ENCODE measurements around the gene AUTS2.

The AUTS2 gene

GRCh38 chr7:69723663-69724062, 125.4 kb downstream of the AUTS2 start:
- no peak for DNase-seq (ENCODE audit: low read depth)

- no peak for DNase-seq (ENCODE audit: low read depth)
These were observed 130.0 kb downstream of the AUTS2 start for GRCh38 chr7:69728304-69728703.

- DNase-seq (ENCODE audit: low read depth), result no peak
These were observed 133.9 kb downstream of the AUTS2 start for GRCh38 chr7:69732203-69732602.

GRCh38 chr7:69735582-69735981, 137.3 kb downstream of the AUTS2 start:
- no peak for DNase-seq (ENCODE audit: low read depth)

GRCh38 chr7:69736126-69736810, 138.0 kb downstream of the AUTS2 start:
- no peak for DNase-seq (ENCODE audit: low read depth)

- no peak for DNase-seq (ENCODE audit: low read depth)
These were observed 140.2 kb downstream of the AUTS2 start for GRCh38 chr7:69738396-69738951.

- DNase-seq (ENCODE audit: low read depth), result no peak
These were observed 140.9 kb downstream of the AUTS2 start for GRCh38 chr7:69739190-69739589.

- DNase-seq (ENCODE audit: low read depth), result no peak
These were observed 141.7 kb downstream of the AUTS2 start for GRCh38 chr7:69739931-69740431.

- no peak for DNase-seq (ENCODE audit: low read depth)
These were observed 144.0 kb downstream of the AUTS2 start for GRCh38 chr7:69742237-69742636.

GRCh38 chr7:69743436-69743835, 145.2 kb downstream of the AUTS2 start:
- DNase-seq (ENCODE audit: low read depth), result no peak

- DNase-seq (ENCODE audit: low read depth), result no peak
These were observed 145.8 kb downstream of the AUTS2 start for GRCh38 chr7:69744026-69744425.

- no peak for DNase-seq (ENCODE audit: low read depth)
These were observed 148.1 kb downstream of the AUTS2 start for GRCh38 chr7:69746383-69746782.

- DNase-seq (ENCODE audit: low read depth), result no peak
These were observed 148.9 kb downstream of the AUTS2 start for GRCh38 chr7:69747144-69747543.

GRCh38 chr7:69748530-69748929, 150.3 kb downstream of the AUTS2 start:
- DNase-seq (ENCODE audit: low read depth), result no peak

- no peak for DNase-seq (ENCODE audit: low read depth)
These were observed 151.2 kb downstream of the AUTS2 start for GRCh38 chr7:69749372-69749979.

GRCh38 chr7:69749994-69750393, 151.7 kb downstream of the AUTS2 start:
- no peak for DNase-seq (ENCODE audit: low read depth)

- DNase-seq (ENCODE audit: low read depth), result no peak
These were observed 152.8 kb downstream of the AUTS2 start for GRCh38 chr7:69751026-69751425.

- DNase-seq (ENCODE audit: low read depth), result no peak
These were observed 155.7 kb downstream of the AUTS2 start for GRCh38 chr7:69753981-69754380.

- DNase-seq (ENCODE audit: low read depth), result no peak
These were observed 156.2 kb downstream of the AUTS2 start for GRCh38 chr7:69754476-69754875.

- DNase-seq (ENCODE audit: low read depth), result no peak
These were observed 158.0 kb downstream of the AUTS2 start for GRCh38 chr7:69756235-69756634.

- no peak for DNase-seq (ENCODE audit: low read depth)
These were observed 159.3 kb downstream of the AUTS2 start for GRCh38 chr7:69757528-69757927.

GRCh38 chr7:69757981-69758430, 159.7 kb downstream of the AUTS2 start:
- DNase-seq (ENCODE audit: low read depth), result no peak

GRCh38 chr7:69759373-69759772, 161.1 kb downstream of the AUTS2 start:
- DNase-seq (ENCODE audit: low read depth), result no peak
